ENCODE data around the gene AGAP1.

Gene AGAP1

DNA sequence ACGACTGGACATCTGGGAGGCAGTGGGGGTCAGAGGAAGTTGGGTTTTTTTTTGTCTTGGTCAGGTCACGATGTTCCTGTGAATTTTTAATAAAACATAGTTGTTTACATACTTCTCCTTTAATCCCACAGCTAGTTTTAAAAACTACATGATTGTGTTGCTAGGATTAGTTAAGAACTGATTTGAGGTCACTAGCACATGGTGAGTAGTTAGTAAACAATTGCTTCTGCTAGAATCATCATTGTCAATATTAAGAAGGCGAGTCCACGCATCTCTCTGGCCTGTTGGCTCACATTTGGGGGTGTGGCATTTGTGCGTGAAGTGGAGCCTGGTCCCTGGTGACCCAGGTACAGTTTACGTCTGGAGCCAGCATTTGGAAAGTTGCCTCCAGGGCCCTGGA, 59.4 kb downstream of the AGAP1 start:
- no peak for DNase-seq

DNA sequence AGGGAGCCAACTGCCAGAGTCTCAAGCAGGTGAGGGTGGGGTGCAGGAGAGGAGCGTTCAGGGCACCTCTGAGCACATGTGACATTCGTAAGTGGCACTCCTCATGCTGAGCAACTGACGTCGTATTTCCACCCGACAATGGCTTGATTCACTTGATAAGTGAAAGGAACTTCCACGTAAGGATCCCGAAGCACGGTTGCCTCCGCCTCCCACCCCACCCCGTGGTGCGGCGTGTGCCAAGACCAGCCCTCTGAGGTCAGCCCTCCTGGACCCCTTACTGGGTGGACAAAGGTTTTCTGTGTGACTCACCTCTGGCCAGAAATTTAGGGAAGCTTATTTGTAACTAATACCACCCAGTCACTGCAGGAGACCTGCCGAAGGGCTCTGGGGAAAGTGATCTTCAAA, 59.9 kb downstream of the AGAP1 start:
- no peak for DNase-seq

DNA sequence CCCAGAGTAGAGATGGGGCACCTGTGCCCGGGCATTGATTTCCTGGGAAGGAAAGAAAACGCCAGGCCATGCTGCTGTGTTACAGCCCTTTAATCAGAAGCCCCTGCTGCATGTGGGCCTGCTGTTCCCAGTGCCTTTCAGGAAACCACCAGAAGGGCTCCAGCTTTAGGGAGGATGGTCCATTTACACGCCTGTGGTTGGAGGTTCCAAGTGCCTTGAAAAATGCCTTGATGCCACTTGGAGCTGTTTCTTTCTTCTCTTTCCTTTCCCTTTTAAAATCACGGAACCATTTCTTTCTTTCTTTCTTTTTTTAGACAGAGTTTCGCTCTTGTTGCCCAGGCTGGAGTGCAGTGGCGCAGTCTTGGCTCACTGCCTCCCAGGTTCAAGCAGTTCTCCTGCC, 60.5 kb downstream of the AGAP1 start:
- no peak for DNase-seq

DNA sequence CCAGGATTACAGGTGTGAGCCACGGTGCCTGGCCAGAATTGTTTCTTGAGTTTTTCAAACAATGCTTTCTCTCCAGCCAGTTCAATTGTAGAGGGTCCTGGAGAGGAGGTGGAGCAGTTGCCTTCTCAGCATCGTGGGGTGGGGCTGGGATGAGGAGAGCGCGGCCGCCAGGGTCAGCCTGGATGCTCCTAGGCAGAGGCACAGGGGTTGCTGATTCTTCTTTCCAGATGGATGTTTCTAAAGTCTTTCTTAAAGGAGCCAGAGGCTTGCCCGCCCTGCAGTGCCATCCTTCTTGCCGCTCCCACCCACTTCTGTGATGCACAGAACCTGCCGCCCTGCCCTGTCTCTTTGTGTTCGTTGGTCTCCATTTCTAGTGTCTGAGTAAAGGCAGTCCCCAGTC, 61.1 kb downstream of the AGAP1 start:
- DNase-seq: no peak

DNA sequence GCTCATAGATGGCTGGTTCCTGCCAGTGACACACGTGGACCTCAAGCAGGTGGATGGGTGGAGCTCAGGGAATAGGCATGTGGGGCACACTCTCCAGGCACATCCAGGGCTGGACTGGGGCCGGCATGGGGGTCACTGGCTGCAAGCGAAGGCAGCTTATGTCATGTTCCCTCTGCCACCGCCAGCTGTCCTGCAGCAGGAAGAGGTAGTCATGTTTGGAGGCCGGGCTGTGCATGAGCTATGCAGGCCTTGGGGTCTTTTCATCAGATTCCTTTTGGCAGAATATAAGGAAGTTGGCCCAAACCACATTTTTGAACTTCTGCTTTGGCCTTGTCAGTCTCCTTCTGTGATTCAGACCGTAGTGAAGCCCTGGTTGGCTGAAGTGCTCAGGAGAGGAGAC, 61.5 kb downstream of the AGAP1 start:
- DNase-seq: no peak

DNA sequence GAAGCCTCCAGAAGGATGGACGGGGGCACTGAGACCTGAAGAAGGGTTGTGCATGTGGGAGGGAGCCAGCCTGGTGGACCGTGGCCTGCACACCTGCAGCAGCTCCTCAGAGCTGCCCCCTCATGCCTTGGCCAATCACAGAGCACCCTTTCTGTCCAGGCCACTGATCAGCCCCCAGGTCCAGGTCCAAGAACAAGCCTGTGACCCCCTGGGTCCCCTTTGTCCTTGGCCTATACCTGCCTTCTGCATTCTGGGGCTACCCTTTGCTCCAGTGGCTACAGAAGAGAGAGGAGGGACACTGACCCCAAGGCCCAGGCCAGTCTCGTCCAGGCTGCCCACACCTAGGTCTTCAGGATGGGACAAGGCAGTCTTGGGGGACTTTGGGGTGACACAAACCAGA, 62.2 kb downstream of the AGAP1 start:
- DNase-seq: no peak

DNA sequence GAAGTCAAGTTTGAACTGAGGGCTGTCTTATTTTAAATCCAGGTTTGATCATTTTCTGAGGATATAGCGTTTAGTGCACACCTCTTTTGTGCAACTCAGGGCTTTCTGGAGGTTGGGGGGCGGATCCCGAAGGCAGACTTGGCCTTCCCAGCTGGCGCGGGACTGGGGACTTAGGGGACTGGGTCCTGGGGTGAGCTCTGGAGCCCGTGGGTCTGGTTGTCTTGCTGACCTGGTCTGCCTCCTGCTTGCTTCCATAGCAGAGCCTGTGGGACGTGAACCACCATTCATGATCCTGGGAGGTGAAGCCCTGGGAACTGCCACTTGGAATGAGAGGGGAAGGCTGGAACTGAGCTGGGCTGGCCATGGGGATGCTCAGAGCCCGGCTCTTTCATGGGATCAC, 63.1 kb downstream of the AGAP1 start:
- DNase-seq: no peak

DNA sequence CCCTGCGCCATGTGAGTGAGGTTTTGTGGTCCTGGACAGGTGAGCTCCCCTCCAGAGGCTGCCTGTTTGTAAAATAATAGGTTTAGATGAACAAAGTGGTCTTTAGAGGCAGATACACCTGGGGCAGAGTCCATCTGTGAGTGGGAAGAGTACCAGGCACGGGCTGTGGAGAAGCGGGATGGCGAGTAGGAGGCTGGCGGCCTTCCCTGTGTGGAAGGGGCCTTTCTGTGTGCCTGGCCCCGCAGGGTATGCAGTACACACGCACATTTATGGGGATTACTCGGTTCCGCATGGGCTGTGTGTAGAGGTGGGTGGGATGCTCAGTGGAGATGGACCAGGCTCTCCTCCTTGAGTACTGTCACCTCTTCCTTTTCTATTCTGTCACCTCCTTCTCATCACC, 64.1 kb downstream of the AGAP1 start:
- no peak for DNase-seq

DNA sequence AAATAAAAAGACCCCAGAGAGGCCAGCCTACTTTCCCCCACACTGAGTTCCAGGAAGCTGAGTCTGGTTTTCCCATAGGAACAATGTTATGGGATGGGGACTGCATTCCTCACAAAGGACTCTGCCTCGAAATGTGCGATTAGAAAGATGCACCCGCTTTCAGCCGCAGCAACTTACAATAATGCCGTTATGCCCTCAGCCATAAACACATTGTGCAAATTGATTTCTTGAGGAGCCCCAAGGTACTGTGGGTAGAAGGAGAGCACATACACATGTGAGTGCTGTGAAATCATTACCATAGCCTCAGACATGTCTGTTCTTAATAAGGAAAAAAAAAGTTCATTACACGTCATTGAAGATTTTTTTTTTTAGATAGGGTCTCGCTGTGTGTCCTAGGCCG, 64.7 kb downstream of the AGAP1 start:
- DNase-seq: no peak

DNA sequence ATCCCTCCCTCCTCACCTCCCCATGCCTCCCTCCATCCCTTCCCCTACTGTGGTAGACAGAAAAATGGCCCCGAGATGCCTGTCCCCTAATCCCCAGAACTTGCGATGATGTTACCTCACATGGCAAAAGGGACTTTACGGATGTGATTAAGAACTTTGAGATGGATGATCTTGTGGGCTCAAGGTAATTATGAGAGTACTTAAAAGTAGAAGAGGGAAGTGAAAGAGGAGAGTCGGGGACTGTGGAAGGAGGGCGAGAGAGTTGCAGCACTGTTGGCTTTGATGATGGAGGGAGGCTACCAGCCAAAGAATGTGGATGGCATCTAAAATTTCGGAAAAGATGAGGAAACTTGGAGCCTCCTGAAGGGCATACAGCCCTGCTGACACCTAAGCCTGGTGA, 66.5 kb downstream of the AGAP1 start:
- DNase-seq: no peak

DNA sequence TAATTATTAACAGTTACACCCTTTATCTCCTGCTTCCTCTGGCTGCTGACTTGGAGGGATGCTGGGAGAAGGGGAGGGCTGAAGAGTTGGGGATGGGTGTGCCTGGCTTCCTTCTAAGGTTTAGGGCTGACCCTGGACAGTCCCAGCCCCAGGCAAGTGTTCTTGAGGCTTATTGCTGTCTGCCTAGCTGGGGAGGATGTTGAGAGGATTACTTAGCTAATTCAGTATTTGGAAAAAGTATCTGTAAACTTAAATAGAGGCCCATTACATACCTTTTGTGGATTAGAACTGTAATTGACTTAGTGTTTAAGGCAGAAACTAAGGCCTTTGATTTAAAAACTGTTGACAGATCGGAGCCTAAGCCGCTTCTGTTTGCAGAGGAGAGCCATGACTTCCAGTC, 67.6 kb downstream of the AGAP1 start:
- no peak for DNase-seq

DNA sequence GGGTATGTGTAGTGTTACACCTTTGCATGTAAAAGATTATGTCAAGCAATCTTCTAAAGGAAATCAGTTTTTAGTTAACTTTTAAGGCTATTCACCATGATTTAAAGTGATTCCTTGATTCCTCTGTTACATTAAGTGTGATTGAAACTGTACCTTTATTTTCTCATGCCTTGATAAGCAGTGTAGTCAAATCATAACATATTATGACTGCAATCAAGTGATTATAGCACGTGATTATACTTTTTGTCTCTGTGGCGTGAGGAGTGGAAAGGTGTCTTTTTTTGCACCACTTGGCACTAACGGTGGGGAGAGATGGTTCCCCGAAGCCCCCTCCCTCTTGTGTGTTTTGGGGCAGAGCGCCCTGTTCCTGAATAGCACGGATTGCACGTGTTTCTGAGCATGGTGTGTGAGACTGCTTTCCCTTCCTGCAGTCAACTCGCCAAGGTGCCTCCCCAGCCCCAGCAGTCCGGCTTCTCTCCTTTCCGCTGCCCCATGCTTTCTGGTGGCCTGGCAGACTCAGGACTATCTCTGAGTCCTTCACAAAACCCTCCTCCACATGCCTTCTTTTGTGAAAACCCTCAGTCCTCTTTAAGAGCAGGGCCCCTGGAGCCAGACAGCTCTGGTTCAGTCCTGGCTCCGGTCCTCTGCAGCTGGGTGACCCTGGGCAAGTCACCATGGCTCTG, 68.4 kb downstream of the AGAP1 start:
- DNase-seq: no peak

DNA sequence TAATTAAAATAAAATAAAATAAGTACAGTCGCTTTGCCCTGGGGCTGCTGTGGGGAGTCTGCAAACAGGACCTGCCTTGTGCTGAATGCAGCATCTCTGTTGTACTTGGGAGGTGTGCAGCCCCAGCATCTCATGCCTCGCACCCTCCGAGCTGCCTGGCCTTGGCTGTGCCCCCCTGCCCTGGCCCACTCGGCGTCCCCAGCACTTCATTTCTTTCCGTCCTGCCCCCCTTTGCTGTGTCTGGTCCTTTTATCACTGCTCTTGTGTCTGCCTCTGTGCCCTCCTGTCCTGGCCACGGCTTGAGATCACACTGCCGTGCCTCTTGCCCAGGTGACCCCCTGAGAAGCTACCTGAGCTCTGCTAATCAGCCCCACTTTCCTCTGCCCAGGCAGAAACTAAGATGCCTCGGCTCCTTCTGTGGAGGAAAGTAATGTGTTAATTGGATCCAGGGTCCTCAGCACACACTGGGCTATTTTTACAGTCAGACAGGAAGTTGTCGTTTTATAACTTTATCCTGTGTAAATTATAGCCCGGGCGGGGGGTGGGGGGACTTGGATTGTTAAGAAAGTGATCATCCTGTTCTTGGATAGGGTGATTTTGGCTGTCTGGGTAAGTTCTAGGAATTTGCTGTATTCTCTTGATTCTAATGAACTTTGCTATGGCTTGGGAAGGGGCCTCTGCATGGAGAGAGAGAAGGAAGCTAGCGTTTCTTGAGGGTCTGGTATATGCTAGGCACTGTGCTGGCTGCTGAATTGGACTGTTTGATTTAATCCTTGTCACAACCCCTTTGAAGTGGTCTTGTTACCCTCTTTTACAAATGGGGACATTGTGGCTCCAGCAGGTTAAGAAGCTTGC, 69.4 kb downstream of the AGAP1 start:
- DNase-seq: no peak

DNA sequence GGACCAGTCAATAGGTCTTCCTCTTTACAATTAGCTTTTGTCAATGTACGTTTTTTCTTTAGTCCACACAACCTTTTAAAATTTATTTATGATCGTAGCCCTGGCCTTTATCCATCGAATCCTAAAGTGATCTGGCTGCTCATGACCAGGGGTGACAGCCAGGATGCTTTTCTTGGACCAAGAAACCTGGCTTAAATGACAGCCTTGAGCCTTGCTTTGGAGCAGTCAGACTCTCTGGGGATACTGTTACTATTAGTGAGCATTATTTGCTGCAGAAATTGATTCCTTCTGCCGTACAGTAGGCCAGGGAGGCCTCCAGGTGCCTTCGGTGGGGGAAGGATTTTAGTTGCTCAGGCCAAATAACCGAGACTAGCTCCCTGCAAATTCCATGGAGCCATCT, 70.2 kb downstream of the AGAP1 start:
- no peak for DNase-seq

DNA sequence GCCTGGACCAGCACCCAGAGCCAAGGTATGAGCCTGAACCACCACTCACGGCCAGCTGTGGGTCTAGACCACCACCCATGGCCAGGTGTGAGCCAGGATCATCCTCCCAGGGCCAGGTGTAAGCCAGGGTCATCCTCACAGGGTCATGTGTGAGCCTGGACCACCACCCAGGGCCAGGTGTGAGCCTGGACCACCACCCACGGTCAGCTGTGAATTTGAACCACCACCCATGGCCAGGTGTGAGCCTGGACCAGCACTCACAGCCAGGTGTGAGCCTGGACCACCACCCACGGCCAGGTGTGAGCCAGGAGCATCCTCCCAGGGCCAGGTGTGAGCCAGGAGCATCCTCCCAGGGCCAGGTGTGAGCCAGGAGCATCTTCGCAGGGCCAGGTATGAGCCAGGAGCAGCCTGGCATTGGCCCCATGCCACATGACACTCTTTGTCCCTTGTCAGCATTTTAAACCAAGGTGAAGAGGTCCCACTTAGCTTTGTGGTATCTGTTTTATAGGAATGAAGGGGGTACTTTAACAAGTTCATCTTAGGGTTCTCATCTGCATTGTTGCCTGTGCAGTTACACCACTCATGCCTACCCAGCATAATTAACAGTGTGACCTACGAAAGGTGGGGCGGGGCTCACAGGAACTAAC, 71.2 kb downstream of the AGAP1 start:
- DNase-seq: no peak

DNA sequence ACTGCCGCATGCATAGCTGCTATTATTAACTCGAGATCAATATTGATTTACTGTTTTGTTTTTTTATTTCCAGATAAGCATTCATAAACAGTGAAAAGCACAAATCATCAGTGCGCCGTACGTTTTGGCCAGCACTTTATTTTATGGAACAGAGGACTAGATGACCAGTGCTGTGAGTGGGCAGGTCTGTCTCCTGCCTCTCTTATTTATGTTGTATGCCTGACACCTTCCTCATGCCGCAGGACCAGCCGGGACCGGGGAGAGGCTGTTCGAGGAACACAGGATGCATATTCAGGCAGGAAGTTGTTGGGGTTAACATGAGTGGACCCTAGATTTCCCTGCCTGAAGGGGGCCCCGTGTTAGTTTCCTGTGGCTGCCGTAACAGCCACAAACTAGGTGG, 72.6 kb downstream of the AGAP1 start:
- no peak for DNase-seq

DNA sequence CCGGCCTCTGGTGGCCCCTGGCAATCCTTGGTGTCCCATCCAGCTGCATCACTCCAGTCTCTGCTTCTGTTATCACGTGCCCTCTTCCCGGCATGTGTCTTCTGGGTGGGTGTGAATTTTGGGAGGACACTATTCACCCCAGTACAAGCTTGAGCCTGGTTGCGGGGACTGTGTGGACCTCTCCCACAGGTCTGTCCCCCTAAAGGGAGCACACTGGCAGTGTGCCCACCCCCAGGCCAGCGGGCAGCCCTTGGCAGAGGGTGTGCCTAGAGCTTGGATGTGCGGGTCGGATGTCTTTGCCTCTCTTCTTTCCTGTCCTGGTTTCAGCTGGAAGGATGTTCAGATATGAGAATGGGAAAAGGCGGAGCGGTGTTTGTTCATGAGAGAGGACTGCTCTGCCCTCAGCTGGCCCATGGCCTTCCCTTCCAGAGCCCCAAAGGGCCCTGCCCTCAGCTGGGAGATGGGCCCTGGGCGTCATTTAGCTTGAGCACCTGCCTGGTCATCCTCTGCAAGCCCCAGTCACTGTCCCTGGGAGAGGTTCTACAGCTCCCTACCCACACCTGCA, 73.2 kb downstream of the AGAP1 start:
- no peak for DNase-seq

DNA sequence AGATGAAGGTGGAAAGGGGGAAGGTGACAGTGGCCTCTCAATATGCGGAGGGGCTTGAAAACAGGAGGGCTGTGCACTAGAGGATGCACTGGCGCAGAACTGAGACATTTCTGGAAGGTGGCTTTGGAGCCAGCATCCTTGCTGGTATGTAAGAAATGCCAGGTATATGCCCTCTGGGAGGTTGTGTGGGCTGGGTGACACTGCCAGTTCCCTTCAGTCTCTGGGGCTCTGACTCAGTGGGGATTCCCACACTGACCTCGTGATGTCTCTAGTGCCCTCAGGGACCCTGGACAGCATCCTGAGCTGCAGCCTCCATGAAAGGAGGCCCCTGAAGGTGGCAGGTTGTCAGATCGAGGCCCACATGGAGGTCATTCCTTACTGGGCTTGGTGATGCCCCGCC, 74.0 kb downstream of the AGAP1 start:
- no peak for DNase-seq

DNA sequence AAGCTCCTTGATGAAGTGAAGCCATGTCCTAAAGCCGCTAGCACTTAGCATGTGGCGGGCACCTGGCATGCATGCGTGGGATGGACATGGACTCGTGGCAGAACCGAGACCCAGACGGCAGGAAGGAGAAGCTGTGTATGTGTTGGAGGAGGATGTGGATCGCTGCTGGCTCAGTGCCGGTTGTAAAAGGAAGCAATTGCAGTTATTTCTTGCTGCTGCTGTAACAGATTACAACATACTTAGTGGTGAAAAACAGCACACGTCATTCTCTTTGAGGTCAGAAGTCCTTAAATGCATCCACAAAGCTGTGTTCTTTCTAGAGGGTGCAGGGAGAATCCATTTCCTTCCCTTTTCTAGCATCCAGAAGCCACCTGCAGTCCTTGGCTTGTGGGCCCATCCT, 74.6 kb downstream of the AGAP1 start:
- DNase-seq: no peak

DNA sequence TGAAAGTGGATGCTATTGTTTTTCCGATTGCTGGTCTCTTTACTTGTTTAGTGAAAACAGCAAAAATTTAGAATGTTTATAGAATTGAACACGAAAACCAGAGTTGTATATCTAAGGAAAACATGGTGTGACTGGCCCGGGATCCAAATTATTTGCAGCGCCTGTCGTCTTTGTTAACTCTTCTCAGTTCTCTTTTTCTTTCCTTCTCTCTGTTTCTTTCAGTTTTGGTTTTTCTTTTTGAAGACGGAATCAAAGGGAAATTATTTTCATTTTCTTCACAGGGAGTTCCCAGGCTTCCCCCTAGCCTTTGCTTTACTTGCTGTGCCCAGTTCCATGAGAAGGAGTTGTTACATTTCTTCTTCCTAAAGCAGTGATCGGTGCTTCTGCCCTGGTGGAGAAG, 76.0 kb downstream of the AGAP1 start:
- no peak for DNase-seq

DNA sequence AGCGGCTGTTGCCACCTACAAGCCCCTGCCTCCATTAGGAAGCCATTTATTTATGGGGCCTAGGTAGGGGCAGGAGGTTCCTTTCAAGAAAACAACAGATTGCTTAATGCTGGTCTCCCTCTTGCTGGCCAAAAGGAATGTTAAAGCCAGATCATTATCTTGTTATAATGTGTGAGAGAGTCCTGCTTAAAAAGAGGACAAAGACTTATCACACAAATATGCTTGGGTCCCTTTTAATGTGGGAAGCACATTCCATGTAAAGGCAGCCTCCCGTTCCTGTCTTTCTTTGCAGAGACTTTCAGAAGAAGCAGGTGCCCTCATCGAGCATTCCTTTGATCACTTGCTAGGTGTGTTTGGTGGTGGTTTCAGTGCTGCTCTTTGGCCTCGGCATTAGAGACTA, 76.4 kb downstream of the AGAP1 start:
- no peak for DNase-seq

DNA sequence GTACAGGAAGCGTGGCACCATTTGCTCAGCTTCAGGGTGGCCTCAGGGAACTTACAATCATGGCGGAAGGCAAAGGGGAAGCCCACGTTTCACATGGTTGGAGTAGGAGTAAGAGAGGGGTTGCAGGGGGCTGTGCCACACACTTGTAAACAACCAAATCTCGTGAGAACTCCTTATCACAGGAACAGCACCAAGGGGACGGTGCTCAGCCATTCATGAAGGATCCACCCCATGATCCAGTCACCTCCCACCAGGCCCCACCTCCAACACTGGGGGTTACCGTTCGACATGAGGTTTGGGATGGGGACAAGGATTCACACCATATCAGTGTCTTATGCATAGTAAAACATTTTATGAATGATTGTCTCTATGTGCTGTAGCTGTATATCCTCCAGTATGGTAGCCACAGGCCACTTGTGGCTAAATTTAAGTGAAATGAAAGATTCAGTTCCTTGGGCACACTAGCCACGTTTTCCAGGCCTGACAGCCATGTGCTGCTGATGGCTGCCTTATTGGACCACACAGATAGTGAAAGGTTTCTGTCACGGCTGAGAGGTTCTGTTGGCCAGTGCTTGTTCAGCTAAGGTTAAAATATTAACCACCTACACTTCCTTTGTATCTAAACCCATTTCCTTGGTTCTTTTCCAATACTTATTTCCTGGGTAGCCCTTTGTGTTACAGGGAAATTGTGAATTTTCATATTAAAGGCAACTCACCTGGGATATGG, 77.3 kb downstream of the AGAP1 start:
- DNase-seq: no peak

DNA sequence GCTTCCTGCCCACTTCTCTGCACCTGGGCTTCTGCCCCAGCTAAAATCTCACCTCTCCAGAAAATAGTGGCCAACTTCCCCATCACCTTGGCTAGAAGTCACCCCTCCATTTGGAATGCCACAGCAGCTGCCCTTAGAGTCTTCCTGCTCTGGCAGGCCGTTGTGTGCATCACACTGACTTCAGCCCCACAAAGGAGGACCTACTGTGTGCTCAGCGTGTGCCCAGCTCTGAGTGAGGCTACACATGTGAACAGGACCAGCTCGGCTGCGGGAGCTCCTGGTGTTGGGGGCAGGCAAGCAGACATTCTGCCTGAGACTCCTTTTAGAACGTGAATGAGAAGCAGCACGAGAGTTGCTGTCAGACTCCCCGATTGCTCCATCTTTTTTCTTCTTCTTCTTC, 78.7 kb downstream of the AGAP1 start:
- DNase-seq: no peak
